ENCODE data around the gene HTD2.

GRCh38 chr3:58322793-58323192 lies 16.5 kb downstream of the HTD2 start:
- TF ChIP-seq CTCF (IDR thresholded peaks at IDR 0.05) (no peak), POLR2A (IDR thresholded peaks at IDR 0.05) (no peak)
